Myocyte (in vitro differentiated cells): Measurements from ENCODE around the gene CD200R1L. TPM values are rescaled to one million over a fixed set of nuclear protein-coding genes. Genes with fewer than 3 reads are reported as not detected.

Experiments
- DNase-seq: peaks from one replicate; pipeline ENCODE4 v3.0.0-alpha.2; 2012; ENCODE audit warnings: low read depth
- total RNA-seq: library from RNA; depleted of rRNA; stranded (reverse); fragments of >200 nt; gene quantifications from 2 replicates; pipeline ENCODE4 v1.2.3, GENCODE V29; 2014

The CD200R1L gene
- total RNA-seq, 1 donor from 2014 or later = not detected

DNA sequence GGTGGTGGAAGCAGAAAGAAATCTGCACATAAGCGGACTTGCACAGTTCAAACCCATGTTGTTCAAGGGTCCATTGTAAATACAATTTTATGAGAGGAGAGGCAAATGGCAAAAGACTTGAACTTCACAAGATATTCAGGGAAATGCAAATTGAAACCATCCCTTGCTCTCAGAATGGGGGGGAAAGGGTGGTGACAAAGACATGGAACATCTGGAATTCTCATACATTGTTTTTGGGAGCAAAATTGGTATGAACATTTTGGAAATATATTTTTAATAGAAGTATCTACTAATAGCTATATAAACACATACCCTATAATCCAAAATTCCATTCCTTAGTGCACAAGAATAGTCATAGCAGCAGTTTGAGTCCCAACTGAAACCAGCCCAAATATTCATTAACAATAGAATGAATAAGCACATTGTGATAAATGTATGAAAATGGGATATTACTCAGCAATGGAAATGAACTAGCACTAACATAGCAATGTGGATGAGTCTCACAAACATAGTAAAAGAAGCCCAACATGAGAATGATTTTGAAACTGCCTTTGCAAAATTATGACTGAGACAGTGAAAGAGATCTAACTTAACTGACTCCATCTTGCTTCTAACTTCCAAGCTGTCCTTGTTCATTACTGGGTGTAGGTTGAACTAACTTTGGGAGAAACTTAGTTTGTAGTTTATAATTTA is 77.2 kb downstream of the CD200R1L start:
- DNase-seq = no peak

- no peak for DNase-seq
These were observed 78.9 kb downstream of the CD200R1L start for GRCh38 chr3:112767777-112768176.

- DNase-seq = no peak
These were observed 79.5 kb downstream of the CD200R1L start for GRCh38 chr3:112767177-112767576.

Other genes starting within 250 kb of the CD200R1L start
- 57.4 and 77.2 TPM in 2 replicates for gene CCDC80, start 205.7 kb downstream of the CD200R1L start, total RNA-seq
- gene CD200R1, start 128.2 kb upstream of the CD200R1L start, total RNA-seq = not detected in 2 replicates
- gene GTPBP8, start 144.1 kb upstream of the CD200R1L start, total RNA-seq = 15.6 and 28.2 TPM in 2 replicates